ENCODE data around the gene SMG1.
"Not testable (repeated sequence)": the region's sequence is repeated elsewhere in the genome, so short reads cannot be mapped to it uniquely, and the experiment has no call there.

SMG1 gene

DNA sequence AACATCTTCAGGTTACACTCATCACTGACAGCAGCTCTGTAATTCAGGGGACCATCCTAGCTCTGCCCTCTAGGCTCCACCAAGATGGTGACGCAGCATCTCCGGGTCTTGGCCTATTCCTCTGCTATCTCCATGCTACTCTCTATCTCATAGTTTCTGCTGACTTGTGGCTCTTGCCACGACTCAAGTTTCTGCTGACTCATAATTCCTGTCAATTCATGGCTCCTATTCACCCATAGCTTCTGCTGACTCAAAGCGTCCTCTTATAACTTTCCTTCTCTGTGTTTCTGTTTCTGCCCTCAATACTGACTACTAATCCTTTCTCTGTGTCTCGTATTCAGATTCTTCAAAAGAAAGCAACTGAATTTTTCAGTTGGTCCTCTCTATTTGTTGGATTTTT is 163.5 kb downstream of the SMG1 start:
- not testable (repeated sequence) for DNase-seq (ENCODE audit: low read depth, low spot score)

DNA sequence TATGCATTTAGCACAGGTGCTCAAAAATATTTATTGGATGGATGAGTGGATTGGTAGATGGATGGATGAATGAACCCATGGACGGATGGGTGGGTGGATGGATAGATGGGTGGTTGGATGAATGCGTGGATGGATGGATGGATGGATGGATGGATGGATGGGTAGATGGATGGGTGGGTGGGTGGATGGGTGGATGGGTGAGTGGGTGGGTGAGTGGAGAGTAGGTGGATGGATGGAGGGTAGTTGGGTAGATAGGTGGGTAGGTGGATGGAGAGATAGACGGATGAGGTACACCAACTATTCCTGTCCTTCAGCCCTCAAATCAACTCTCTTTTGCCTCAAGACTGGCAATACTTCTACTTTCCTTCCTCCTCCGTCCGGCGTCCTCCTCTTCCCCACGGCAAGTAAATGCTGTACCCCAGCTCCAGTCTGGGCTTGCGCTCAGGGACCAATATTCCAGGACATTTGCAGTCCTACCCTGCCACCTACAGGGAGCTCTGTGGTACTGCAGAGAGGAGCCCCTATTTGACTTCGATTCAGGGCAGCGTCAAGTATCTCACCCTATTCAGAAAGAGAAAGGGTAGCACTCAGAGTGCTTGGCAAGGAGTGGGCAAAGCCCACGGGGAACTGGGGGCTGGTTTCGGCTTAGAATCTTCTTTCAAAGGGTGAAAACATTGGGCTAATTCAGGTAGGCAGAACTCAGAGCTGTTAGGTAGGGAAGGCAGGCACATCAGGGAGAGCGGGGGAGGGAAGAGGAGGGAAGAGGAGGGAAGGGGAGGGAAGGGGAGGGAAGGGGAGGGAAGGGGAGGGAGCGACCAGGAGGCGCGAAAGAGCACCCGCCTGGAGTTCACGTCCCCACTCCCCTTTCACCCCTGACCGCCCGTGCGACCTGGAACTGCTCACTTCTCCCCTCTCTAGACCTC is 166.3 kb downstream of the SMG1 start:
- not testable (repeated sequence) for DNase-seq (ENCODE audit: low read depth, low spot score)

DNA sequence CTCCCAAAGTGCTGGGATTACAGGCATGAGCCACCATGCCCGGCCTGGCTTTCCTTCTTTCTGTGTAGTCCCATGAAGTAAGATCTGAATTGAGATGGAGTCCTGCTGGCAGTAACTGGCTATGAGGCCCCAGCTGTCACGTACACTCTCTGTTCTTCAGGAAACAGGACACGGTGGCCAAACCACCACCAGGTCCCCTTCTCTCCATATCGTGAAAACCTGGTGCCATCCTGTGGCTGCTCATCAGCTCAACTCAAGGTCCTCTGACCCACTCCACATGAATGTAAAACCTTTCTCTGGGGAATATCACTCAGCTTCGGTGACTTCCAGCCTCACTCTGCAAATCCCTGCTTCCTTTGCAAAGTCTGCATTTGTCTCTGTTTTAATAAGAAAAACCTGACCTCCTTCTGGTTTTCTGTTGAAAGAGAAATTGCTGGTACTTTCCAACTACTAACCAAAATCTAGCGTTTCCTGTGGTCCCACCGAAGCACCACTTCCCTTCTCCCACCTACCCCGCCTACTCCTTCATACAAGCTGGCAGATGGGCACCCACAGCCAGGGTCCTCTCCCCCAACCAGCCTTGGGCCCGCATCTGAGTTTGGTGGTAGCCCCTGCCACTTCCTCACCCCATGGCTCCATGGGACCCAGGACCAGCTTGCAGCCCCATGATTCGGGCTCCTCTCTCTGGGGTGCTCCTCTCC is 168.1 kb downstream of the SMG1 start:
- not testable (repeated sequence) for DNase-seq (ENCODE audit: low read depth, low spot score)

DNA sequence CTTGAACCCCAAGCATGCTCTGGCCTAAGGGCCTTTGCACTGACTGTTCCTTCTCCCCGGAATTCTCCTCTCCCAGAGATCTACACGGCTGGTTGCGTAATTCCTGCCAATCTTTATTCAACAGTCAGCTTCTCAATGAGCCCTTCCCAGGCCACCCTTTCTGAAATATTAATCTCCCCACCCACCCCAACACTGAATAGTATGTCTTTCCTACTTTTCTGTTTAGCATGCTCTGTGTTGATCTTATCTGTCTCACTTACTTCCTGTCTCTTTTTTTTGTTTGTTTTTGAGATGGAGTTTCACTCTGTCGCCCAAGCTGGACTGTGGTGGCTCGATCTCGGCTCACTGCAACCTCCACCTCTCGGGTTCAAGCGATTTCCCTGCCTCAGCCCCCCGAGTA is 169.6 kb downstream of the SMG1 start:
- not testable (repeated sequence) for DNase-seq (ENCODE audit: low read depth, low spot score)
